ENCODE measurements around the gene CEP126.

Gene CEP126, protein sequence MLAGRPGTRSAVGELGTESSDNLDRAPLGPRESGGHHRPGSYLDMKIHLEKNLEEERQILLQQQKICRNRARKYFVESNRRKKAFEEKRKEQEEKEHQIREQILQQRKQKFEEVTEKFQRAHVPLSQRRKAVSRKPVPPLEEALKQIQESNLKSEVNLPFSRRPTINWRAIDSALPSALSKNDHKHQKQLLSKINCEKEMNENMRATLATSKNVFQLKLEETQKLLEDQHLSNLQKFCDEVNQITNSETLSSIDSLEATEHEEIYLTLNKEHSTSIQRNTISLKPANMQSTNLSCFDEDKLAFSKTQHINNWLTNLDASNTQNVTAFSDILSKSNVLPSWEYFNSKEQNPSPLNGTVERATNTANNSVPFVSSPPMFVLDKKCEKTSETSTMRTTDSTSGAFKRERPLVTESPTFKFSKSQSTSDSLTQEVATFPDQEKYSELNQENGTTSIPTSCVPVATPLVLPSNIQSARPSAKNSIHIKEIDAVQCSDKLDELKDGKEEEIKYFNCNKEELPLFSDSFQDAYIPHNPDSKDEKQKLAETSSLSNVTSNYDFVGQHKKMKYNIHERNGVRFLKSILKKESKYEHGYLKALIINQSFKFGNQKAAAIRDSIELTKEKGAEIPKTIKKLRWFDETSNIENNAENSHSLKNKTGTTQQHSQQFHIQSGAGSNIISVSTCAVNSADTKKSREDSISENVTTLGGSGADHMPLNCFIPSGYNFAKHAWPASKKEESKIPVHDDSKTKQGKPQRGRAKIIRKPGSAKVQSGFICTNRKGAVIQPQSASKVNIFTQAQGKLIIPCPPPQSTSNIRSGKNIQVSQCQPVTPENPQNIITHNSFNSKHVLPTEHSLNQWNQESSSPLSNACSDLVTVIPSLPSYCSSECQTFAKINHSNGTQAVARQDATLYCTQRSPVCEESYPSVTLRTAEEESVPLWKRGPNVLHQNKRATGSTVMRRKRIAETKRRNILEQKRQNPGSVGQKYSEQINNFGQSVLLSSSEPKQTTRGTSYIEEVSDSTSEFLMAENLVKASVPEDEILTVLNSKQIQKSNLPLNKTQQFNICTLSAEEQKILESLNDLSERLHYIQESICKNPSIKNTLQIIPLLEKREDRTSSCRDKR

DNA sequence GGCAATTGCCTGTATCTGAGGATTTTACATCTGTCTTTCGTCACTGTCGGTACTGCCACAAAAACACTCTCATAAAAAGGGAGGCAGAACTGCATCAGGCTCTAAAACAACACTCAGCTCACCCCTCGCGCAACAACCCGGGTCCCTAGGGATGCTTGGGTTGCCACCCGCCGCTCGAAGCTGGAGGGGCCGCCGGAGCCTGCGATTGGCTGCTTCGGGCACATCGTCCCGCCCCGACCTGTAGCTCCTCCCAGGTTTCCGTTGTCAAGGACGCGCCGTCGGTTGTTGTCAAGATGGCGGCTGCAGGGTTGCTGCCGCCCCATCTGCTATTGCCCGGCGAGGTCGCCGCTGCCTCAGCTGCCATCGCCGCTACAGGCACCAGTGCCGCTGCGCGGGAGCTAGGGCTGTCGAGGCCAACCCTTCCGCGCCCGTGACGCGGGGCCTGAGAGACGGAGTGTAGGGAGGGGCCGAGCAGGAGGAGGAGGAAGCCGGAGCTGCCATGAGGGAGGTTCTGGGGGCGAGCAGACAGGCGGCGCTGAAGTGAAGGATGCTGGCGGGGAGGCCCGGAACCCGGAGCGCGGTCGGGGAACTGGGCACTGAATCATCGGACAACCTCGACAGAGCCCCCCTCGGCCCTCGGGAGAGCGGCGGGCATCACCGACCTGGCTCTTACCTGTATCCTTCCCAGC is at the start of gene CEP126:
Gene CEP126, plus strand, starts transcription at position 273 of the 689 bp plus-strand sequence. Its CDS starts 275 bp downstream, at position 548.
- in situ Hi-C loops (cut with MboI; ENCODE audit: low sequenced_read_pairs): no loop called here

DNA sequence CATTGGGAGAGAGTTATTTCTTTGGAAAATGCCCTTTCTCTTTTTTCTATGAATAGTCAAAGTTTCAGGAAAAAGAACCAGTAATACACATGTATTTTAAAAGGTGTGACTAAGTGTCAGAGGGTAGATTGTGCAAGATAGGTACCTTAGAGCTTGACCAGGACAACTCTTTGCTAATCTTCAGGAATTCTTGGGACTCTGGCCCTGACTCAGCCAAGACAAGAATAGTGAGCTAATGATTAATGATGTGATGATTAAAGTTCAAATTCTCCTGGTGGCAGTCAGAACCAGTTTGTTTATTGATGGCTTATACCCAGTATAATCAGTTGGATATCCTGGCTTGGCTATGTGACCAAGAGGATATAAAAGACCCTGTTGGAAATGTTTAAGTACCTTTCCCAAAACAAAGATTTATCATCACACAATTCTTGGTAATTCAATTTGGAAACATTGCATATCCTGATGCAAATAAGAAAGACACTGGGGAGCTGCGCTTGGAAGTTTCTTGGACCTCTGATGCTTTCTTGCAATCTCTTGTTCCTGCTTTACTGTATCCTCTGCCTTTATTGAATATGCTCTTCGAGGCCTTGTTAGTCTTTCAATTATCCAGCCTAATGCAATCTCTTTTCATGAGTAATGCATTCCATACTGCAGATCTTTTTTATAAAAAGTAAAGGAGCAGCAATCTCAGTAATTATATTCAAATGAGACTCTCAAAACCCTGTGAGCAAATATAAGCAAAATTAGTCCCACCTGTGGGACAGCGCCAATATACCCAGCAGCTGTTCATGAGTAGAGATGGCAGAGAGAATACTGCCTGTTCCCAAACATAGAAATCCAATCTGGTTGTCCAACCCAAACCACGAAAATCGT is 48.0 kb upstream of the CEP126 start:
- in situ Hi-C loops (cut with MboI; ENCODE audit: low sequenced_read_pairs): no loop called here

DNA sequence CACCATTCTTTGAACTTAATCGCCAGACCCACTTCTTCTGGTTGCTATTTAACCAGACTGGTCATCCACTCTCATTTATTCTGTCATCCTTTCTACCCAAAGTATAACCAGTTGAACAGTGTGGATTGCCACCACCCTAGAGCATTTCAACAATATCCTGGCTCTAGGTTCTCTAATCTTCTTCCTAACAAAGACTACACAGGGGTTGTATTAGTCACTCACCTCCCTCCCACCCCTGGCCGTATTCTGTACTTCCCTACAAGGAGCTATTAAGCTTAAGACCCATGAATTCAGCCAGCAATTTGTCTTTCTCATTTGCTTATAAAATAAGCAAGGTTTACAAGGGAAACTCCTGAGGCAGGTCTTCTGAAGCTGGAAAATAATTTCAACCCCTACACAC is 46.9 kb upstream of the CEP126 start:
- in situ Hi-C loops (cut with MboI; ENCODE audit: low sequenced_read_pairs): no loop called here

DNA sequence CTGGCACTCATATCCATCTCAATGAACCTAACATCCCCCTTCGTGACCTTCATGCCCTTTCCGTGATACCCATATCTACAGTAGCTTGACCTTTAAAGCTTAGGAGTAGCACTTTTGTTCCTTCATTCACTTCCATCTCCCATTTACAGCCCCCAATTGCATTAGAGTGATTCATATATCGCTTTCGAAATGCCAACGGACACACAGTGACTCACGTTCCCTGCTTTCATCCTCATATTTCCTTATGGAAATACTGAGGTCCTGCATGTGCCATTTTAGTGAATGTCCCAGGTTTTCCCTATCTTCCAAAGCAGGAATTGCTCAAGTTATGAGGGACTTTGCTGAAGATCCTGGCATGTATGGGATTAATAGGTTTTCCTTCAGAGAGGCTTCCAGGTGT is 44.3 kb upstream of the CEP126 start:
- in situ Hi-C loops (cut with MboI; ENCODE audit: low sequenced_read_pairs): no loop called here

DNA sequence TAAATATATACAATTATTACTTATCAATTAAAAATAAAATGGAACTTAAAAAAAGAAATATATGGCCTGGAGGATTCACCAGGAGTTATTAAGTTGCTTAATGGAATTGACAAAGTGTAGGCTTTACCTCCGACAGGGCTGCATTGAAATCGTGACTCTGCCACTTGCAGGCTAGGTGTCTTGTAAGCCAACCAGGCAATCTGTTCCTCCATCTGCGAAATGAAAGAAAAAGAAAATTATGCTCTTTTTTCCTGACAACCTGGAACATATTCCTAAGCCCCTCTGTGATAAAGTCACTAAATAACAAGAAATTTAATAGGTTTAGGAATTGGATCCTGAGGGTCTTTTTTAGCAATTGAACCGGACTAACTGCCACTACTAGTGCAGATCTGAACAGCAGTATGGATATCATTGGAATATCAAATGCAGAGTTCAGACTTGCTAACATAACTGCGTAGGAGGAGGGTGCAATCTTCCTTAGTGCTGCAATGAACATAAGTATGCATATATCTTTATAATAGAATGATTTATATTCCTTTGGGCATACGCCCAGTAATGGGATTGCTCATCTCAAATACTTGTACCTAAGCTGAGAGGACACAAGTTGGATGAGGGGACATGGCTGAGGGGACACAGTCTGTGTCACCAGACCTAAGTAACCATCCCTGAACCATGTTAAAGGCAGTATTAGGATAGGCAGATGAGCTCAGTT is 42.5 kb upstream of the CEP126 start:
- in situ Hi-C loops (cut with MboI; ENCODE audit: low sequenced_read_pairs): no loop called here

DNA sequence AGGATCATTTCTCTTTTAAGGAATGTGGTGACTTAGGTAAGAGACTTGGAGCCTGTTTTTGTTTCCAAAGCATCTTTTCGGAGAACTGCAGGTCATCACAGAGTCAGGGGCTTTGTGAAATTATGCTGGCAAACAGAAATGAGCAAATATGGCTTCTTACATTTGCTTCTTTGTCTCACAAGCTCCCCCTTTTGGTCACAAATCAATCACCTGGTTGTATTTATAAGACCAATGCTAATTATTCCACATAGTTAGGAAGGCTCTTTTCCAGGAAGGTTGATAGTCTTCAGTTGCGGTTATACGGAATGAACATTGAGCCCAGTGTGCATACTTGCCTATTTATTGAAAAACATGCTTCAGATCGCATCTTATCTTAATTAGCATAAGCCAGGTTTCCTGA is 34.6 kb upstream of the CEP126 start:
- in situ Hi-C loops (cut with MboI; ENCODE audit: low sequenced_read_pairs): no loop called here

DNA sequence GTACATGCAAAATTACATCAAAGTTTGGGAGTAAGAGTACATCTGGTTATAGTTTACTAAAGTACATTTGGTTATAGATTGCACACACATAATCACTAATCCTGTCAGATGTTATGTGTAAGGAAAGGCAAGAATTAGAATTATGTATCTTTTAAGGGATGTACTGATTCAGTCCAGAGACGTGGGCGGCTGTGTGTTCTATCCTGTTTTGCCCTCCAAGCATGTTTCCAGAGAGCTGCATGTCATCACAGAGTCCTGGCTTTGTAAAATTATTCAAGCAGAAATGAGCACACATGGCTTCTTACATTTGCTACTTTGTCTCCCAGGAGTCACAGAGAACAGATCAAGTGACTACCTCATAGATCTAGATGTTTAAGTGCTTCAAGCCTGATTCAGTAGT is 33.2 kb upstream of the CEP126 start:
- in situ Hi-C loops (cut with MboI; ENCODE audit: low sequenced_read_pairs): no loop called here

DNA sequence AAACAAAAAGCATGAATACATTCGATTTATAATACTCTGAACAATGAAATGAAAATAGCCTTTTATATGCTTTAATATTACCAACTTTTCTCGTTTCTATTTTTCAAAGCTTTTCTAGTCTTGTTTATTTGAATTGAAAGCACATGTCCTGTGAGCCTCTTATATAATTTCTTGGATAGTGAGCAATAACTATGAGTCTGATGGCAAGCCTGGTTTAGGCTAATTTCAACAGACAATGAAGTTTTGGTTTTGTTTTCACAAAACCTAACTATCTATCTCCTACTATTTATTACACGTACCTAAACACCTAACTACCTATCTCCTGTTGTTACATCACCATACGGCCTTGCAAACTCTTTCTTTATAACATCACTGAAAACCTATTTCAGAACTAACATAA is 29.2 kb upstream of the CEP126 start:
- in situ Hi-C loops (cut with MboI; ENCODE audit: low sequenced_read_pairs): no loop called here

DNA sequence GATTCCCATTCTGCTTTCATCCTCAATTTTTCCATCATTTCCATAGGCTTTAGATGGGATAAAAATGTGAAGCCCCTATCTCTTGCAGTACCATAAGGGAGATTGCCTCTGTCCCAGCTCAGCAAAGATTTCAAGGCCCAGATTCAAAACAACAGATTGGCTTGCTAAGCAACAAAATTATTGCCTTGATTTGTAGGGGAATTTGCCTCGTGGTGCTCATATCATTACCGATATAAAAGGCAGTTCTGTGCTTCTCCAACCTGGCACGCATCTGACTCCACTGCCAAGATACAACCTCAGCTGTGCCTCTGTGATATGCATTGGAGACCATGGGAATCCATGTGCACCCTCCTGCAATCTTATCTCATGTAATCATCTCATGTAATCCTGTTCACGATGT is 25.0 kb upstream of the CEP126 start:
- in situ Hi-C loops (cut with MboI; ENCODE audit: low sequenced_read_pairs): no loop called here

DNA sequence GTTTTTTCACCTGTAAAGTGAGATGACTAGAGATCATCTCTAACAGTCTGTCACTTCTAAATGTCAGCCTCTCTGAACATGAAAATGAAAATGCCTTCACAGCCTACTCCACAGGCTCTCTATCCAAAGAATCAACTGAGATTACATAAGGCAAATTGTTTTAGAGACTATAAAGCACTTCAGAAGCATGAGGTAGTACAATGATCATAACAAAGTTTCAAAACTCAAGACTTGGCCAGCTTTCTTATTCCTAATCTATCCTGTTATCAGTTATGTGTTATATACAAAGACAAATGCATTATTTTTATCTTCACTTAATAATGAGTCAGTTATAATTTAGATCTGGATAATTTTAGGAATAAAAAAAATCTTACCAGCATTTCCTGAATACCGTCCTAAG is 20.3 kb upstream of the CEP126 start:
- in situ Hi-C loops (cut with MboI; ENCODE audit: low sequenced_read_pairs): no loop called here

DNA sequence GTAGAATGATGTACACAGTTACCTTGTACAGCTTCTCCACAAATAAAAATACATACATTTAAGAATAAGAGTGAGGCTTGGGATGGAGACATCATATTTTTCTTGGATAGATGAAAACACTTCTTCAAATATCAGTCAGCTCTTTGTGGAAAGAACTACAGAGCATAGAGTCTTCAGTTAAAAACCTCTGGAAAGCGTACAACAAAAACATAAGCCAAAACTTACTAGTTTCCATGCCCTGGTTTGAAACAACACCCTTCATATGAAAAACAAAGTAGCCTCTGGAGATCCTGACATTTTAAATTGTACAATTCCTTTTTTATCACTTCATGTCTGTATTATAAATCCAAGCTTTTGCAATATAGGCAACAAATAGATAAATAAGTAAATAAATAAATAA is 7.0 kb upstream of the CEP126 start:
- in situ Hi-C loops (cut with MboI; ENCODE audit: low sequenced_read_pairs): no loop called here

DNA sequence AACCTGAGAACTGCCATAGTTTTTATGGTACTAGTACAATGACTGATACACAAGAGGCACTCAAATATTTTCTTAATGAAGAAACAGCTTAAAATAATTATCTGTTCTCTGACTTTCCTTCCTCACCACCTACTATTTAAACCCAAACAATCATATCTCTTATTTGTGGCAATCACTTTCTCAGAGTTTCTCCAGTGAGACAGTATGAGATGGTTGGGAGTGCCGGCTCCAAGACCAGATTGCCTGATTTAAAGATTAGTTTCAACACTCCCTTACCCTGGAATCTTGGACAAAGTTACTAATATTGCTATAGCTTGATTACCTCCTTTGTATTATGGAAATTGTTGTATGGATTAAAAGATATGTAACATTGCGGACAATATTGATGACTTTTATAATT is 5.7 kb upstream of the CEP126 start:
- in situ Hi-C loops (cut with MboI; ENCODE audit: low sequenced_read_pairs): no loop called here

DNA sequence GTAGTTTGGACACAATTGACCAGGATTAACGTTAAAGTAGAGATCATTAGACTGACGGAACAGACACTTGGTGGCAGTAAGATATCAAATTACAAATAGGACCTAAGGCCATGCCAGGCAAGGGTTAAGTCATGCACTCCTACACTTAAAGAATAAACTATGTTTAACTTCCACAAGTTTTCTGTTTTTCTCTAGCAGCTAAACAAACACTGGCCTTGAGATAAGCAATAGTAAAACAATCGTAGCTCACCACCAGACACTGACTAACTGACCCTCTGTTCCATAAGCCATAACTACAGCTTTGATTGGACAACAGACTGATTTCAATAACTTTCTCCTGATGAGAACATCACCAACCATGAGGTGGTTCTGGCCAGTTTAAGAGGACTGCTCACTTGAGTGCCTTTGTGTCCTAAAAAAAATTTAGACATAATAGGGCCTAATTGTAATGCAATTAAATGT is 2.0 kb upstream of the CEP126 start:
- in situ Hi-C loops (cut with MboI; ENCODE audit: low sequenced_read_pairs): no loop called here

DNA sequence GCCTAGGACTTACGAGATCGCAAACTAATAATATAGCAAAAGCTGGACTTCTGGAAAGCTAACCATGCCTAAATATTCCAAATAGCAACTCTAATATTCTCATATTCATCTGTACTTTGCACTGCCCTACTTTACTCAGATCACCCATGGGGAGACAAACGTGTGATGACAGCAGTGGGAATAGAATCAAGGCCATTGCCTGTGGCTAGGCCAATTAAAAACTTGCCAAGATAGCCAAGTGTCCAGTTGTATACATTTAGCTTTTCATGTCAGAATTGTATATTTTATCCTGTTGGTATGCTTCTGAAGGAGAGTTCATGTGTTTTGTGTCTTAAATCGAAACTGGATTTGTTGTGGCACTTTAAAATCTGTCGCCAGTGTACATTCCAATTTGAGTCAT is 1.2 kb upstream of the CEP126 start:
- in situ Hi-C loops (cut with MboI; ENCODE audit: low sequenced_read_pairs): no loop called here

DNA sequence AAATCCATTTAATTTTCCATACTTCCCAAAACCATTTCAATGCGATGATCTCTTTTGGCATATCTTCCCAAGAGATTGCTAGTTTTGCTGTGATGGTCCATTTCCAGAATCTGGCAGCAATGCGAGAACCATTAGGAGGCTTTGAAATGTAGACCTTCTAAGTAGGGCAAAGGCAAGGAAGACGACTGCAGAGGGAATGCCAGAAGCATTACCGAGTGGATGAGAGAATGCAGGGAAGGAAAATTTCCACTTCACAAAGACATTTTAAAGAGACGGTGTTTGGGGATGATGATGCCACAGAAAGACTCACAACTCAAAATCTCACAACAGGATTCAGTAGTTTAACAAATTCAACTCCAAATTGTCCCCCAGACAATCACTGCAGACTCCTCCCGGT is 471 bp upstream of the CEP126 start:
- in situ Hi-C loops (cut with MboI; ENCODE audit: low sequenced_read_pairs): no loop called here

DNA sequence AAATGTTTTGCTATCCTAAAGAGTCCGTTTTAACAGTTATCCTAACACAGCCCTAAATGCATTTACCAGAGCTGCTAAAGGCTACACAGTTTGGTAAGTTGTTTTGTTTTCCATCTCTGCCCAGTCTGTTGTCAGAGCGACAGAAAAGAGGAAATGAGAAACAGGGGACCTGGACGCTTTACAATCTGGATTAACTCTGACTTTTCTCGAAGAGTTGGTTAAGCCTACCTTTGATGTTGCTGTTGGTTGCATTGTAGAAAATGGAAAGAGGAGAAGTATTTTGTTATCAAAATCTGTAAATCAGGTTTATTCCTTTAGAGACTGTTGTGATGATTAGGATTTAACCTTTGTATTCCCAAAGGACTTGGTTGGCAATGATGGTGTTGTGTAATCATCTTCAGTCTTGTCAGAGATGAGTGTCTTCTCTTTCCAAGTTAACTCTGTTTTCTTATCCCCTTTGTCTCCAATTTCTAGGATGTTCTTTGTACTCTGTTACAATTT is 1.0 kb downstream of the CEP126 start:
- in situ Hi-C loops (cut with MboI; ENCODE audit: low sequenced_read_pairs): no loop called here

DNA sequence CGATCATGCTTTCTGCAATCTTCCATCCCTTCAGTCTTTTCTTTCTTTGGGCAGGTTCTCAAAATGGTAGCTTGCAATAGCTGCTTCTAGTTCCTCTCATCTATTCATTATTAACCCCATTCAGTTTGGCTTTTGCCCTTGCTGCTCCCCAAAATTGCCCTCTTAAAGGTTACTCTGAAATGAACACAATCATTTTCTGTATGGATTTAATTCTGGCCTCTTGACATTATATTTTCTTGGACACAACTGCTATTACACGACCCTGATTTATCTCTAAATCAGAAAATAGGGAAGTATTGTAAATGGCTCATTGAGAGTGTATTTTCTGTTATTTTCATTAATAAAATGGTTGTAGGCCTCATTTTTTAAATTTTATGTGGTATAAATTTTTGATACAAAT is 1.6 kb downstream of the CEP126 start, which contains the start of gene ANGPTL5:
Gene ANGPTL5, minus strand, starts transcription at position 101 of the 400 bp plus-strand sequence. CDS start 8,613 bp downstream, outside the sequence.
- in situ Hi-C loops (cut with MboI; ENCODE audit: low sequenced_read_pairs): no loop called here

DNA sequence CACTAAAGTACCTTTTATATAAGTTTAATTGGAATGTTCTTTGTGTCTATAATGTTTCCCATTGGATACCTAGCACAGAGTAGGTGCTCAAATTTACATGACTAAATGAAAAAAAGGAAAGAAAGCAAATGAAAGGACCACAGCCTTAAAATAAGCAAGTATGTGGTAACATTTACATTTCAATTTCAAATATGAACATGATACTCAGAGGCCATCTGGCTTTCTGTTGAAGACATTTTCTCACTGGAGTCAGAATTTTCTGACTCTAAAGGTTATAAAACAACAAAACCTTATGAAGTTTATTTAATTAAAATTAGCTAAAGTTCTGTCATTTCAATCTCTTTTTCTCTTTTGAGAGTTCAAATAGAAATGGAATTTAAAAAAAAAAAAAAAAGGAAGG is 2.4 kb downstream of the CEP126 start:
- in situ Hi-C loops (cut with MboI; ENCODE audit: low sequenced_read_pairs): no loop called here

DNA sequence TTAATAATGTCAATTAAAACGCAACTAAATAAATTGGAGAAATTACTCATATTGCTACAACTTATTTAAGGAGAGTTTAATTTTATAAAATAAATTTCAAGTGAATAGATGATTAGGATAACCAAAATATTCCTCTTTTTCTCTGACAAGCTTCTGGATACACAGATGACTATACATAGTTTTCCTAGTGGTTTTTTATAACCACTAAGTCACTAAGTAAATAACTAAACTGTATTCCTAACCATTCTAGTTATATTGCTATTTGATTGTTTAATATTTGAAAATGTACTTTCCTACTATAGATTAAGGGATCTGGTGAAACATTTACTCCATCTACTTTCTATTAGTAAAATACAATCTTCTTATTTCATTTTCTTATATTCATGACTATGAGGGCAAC is 6.2 kb downstream of the CEP126 start:
- in situ Hi-C loops (cut with MboI; ENCODE audit: low sequenced_read_pairs): no loop called here
